Cardiac muscle cell (in vitro differentiated cells and primary cell): ENCODE data around the gene TIAM2. TPM values are rescaled to one million over a fixed set of nuclear protein-coding genes. Genes with fewer than 3 reads are reported as not detected.

ENCODE experiments used
- DNase-seq, 2 donors: peaks; one replicate each; pipeline versions ENCODE4 v3.0.0 to v3.0.0-alpha.2; 2010 to 2017; ENCODE audit warnings: low read depth in 1 of 2, low spot score in 1 of 2
- H3K27ac ChIP-seq: fragments of 200-600 bp; sonication (generic); 2 replicates; pipeline ENCODE4 v1.5.1; 2016
- H3K27me3 ChIP-seq: fragments of 200-600 bp; sonication (generic); 2 replicates; pipeline ENCODE4 v1.6.0; 2016; ENCODE audit warnings: control low read depth
- H3K36me3 ChIP-seq: fragments of 200-600 bp; sonication (generic); 2 replicates; pipeline ENCODE4 v1.5.1; 2016; ENCODE audit warnings: control low read depth
- H3K4me1 ChIP-seq: fragments of 200-600 bp; sonication (generic); 2 replicates; pipeline ENCODE4 v1.8.1; 2017; ENCODE audit warnings: low read depth, mild to moderate bottlenecking, mixed run types
- H3K4me3 ChIP-seq: fragments of 200-600 bp; sonication (generic); 2 replicates; pipeline ENCODE4 v1.5.1; 2016; ENCODE audit warnings: mild to moderate bottlenecking
- H3K9me3 ChIP-seq: fragments of 200-600 bp; sonication (generic); 2 replicates; pipeline ENCODE4 v1.5.1; 2017; ENCODE audit warnings: low read depth, mild to moderate bottlenecking, control low read depth
- CTCF ChIP-seq: IDR thresholded peaks from 2 replicates; pipeline ENCODE4 v1.5.1; 2012; ENCODE audit warnings: low read depth, mild to moderate bottlenecking, low read length
- polyA plus RNA-seq: library from polyadenylated mRNA; unstranded; fragments of >200 nt; fragmentation: Nextera tagmentation; extraction: Ambion mirVana; gene quantifications from 2 replicates; pipeline ENCODE4 v1.2.1, GENCODE V29; 2016
- total RNA-seq: library from RNA; depleted of rRNA; stranded (reverse); fragments of >200 nt; gene quantifications from 2 replicates; pipeline ENCODE4 v1.2.3, GENCODE V29; 2016

Gene TIAM2
- total and polyA plus RNA-seq, 2 experiments from 2014 or later = 3.9 to 12.4 TPM

- Histone ChIP-seq H3K27ac (no peak overlapping the region), H3K9me3 (no peaks in the 10 kb centered on the region), H3K36me3 (no peaks in the 10 kb centered on the region), H3K4me3 (no peak overlapping the region), H3K27me3 (peaks cover 32% of the 10 kb centered on the region), H3K4me1 (peaks cover 5% of the 10 kb centered on the region)
- no peak for TF ChIP-seq CTCF
- no peak for DNase-seq
These were observed 283.4 kb downstream of the TIAM2 start for GRCh38 chr6:155278319-155279049.

- no peak for DNase-seq
- H3K36me3 ChIP-seq = peaks cover 10% of the 10 kb centered on the region
- no peak overlapping the region for H3K4me3 ChIP-seq
- H3K27me3 ChIP-seq = no peaks in the 10 kb centered on the region
- H3K9me3 ChIP-seq = no peaks in the 10 kb centered on the region
- TF ChIP-seq CTCF = no peak
- no peak overlapping the region for H3K27ac ChIP-seq
- peaks cover 10% of the 10 kb centered on the region for H3K4me1 ChIP-seq
These were observed 289.7 kb downstream of the TIAM2 start for GRCh38 chr6:155284775-155285174.

- Histone ChIP-seq H3K4me1 (peaks cover 5% of the 10 kb centered on the region), H3K27me3 (no peaks in the 10 kb centered on the region), H3K36me3 (peaks cover 10% of the 10 kb centered on the region), H3K27ac (no peak overlapping the region), H3K9me3 (no peaks in the 10 kb centered on the region), H3K4me3 (no peak overlapping the region)
- no peak for DNase-seq
- TF ChIP-seq CTCF = no peak
These were observed 292.6 kb downstream of the TIAM2 start for GRCh38 chr6:155287762-155288161.

- TF ChIP-seq CTCF = no peak
- H3K36me3 ChIP-seq = no peaks in the 10 kb centered on the region
- DNase-seq = no peak
These were observed 295.4 kb downstream of the TIAM2 start for GRCh38 chr6:155290491-155290890.

GRCh38 chr6:155291291-155291690, 296.2 kb downstream of the TIAM2 start:
- Histone ChIP-seq H3K4me3 (no peak overlapping the region), H3K9me3 (no peaks in the 10 kb centered on the region), H3K27me3 (no peaks in the 10 kb centered on the region), H3K4me1 (peaks cover 5% of the 10 kb centered on the region), H3K27ac (no peak overlapping the region), H3K36me3 (no peaks in the 10 kb centered on the region)
- no peak for TF ChIP-seq CTCF
- no peak for DNase-seq

More at GRCh38 chr6:155290491-155290890, 295.4 kb downstream of the TIAM2 start:
- H3K27ac ChIP-seq = no peak overlapping the region
- peaks cover 5% of the 10 kb centered on the region for H3K4me1 ChIP-seq
- H3K4me3 ChIP-seq = no peak overlapping the region
- H3K27me3 ChIP-seq = no peaks in the 10 kb centered on the region
- no peaks in the 10 kb centered on the region for H3K9me3 ChIP-seq
